ENCODE results near the gene PHF2. TPM values are rescaled to one million over a fixed set of nuclear protein-coding genes. Genes with fewer than 3 reads are reported as not detected.

PHF2 gene
- total RNA-seq, 1 experiment from 2014 or later = 16.1 TPM

DNA sequence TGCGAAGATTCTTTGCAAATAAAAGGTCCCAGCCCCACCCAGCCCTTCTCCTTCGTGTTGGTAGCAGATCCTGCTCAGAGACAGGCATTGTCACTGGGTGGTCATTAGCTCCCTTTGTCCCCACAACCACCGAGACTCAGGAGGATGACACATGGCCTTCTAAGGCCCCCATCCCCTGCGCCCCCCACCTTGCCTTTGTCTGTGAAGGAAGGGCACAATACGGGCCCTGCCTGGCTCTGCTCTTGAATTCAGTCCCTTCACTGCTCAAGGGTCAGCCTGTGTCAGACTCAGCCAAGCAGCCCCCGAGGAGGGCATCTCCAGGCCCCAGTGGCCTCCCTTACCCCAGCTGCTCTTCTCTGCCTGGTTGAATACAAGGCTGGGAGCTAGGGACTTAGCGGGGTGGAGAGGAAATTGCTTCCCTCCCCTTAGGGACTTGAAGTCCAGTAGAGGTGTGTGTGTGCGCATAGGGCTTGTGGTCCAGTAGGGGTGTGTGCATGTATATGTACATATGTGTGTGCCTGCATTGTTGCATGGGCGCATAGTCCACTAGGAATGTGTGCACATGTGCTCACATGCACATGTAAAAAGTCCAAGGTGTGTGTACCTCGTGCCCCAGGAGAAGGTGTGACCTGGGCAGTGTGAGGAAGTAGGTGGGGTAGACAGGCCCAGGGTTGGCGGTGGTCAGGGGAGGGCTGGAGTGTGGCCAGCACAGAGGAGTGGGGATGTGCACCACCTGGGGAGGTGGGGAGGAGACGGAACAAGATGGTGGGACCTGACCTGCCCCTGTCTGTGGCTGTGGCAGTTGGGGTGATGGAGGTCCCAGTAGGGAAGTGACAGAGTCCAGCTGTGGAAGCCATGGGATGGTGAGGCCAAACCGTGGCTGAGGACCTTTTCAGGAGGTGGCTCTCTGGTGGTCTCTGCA lies 59.1 kb downstream of the PHF2 start:
- Histone ChIP-seq H3K9ac (ENCODE audit: low read length) (no peak overlapping the region), H3K27ac (ENCODE audit: low read length) (no peak overlapping the region), H3K4me1 (ENCODE audit: low read length) (no peaks in the 10 kb centered on the region), H3K4me2 (ENCODE audit: low read depth, low read length, poor library complexity, severe bottlenecking) (no peak overlapping the region), H2AFZ (ENCODE audit: low read length) (no peak overlapping the region), H3K9me3 (ENCODE audit: low read length) (peaks cover 4% of the 10 kb centered on the region; the same call in 1 of the 2 replicates), H3K27me3 (ENCODE audit: low read length) (no peaks in the 10 kb centered on the region), H3K36me3 (ENCODE audit: insufficient read depth, low read length) (peaks cover 19% of the 10 kb centered on the region), H3K9me2 (replicated peaks; ENCODE audit: insufficient read depth, low read length) (no peaks in the 10 kb centered on the region), H3K4me3 (ENCODE audit: low read length) (no peak overlapping the region), H3K79me2 (ENCODE audit: low read length) (0 out of 2 replicates have a peak, but pooled peaks cover 3% of the 10 kb centered on the region), H4K20me1 (ENCODE audit: insufficient read depth, low read depth, low read length) (no peaks in the 10 kb centered on the region)
- no peak for DNase-seq

DNA sequence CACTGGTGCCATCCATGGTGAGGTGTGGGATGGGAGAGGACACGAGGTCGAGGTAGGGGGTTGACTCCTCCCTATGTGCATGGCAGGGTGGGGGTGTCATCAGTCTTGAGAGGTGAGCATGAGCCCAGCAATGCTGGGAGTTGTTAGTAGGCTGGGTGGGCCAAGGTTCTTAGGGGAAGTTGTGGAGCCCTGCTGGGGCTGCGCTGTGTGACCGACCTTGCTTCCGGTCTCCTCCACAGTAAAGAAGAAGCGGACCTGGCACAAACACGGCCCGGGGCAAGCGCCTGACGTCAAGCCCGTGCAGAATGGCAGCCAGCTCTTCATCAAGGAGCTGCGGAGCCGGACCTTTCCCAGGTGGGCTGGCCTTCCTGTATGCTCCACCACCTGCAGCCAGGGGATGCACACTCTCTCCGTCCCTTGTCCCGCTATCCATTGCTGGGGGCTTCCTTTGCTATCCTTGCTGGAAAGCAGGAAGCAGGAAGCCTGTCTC lies 59.8 kb downstream of the PHF2 start:
- Histone ChIP-seq H3K27me3 (ENCODE audit: low read length) (no peaks in the 10 kb centered on the region), H3K9ac (ENCODE audit: low read length) (no peak overlapping the region), H4K20me1 (ENCODE audit: insufficient read depth, low read depth, low read length) (no peaks in the 10 kb centered on the region), H3K9me3 (ENCODE audit: low read length) (peaks cover 4% of the 10 kb centered on the region; the same call in 1 of the 2 replicates), H3K4me3 (ENCODE audit: low read length) (no peak overlapping the region), H3K9me2 (replicated peaks; ENCODE audit: insufficient read depth, low read length) (no peaks in the 10 kb centered on the region), H2AFZ (ENCODE audit: low read length) (no peak overlapping the region), H3K27ac (ENCODE audit: low read length) (no peak overlapping the region), H3K36me3 (ENCODE audit: insufficient read depth, low read length) (peaks cover 19% of the 10 kb centered on the region), H3K4me1 (ENCODE audit: low read length) (no peaks in the 10 kb centered on the region), H3K4me2 (ENCODE audit: low read depth, low read length, poor library complexity, severe bottlenecking) (no peak overlapping the region), H3K79me2 (ENCODE audit: low read length) (0 out of 2 replicates have a peak, but pooled peaks cover 3% of the 10 kb centered on the region)
- DNase-seq = no peak

DNA sequence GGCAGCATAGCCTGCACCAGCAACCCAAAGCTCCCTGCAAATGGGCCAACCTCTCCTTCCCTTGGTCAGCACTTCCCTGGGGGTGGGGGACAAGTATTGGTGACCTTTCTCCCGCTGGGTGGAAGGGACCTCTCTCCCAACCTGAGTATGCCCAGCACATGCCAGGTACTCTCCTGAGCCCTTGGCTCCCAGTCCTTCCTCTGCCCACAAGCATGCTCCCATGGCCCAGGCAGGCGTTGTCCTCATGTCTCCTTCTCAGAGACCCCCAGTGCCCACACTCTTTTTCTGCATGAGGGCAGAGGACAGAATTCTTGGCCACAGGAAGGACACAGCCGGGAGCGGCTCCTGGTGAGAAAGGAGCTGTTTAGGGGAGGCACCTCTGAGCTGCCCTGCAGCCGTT lies 60.3 kb downstream of the PHF2 start:
- Histone ChIP-seq H3K27ac (ENCODE audit: low read length) (no peak overlapping the region), H3K36me3 (ENCODE audit: insufficient read depth, low read length) (peaks cover 19% of the 10 kb centered on the region), H3K9ac (ENCODE audit: low read length) (no peak overlapping the region), H3K79me2 (ENCODE audit: low read length) (0 out of 2 replicates have a peak, but pooled peaks cover 3% of the 10 kb centered on the region), H3K4me3 (ENCODE audit: low read length) (no peak overlapping the region), H3K4me1 (ENCODE audit: low read length) (no peaks in the 10 kb centered on the region), H3K9me2 (replicated peaks; ENCODE audit: insufficient read depth, low read length) (no peaks in the 10 kb centered on the region), H4K20me1 (ENCODE audit: insufficient read depth, low read depth, low read length) (no peaks in the 10 kb centered on the region), H2AFZ (ENCODE audit: low read length) (no peak overlapping the region), H3K9me3 (ENCODE audit: low read length) (peaks cover 4% of the 10 kb centered on the region; the same call in 1 of the 2 replicates), H3K27me3 (ENCODE audit: low read length) (no peaks in the 10 kb centered on the region), H3K4me2 (ENCODE audit: low read depth, low read length, poor library complexity, severe bottlenecking) (no peak overlapping the region)
- DNase-seq = no peak

DNA sequence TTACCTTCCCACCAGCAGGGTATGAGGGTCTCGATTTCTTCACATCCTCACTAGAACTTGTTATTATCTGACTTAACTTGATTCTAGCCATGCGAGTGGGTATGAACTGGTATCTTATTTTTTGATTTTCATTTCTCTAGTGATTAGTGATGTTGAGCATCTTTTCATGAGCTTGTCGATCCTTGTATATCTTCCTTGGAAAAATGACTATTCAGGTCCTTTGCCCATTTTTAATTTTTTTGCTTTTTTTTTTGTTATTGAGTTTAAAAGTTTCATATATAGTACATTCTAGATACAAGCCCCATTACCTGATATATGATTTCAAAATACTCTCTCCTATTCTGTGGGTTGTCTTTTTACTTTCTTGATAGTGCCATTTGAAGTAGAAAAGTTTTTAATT lies 61.5 kb downstream of the PHF2 start:
- H3K36me3 ChIP-seq (ENCODE audit: insufficient read depth, low read length) = peaks cover 24% of the 10 kb centered on the region

DNA sequence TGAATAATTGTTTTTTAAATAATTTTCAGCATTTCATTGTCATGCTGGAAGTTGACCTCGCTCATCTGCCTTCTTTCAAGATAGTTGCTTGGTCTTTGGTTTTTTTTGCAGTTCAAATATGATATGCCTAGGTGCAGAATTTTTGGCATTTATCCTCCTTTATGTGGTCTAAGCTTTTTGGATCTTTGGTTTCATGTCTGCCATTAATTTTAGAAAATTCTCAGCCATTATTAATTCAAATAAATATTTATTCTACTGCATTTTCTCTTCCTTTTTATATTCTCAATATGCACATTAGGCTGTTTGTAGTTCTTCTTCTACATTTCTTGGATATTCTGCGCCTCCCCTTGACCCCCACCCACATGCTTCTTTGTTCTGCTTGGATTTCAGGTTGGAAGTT lies 63.6 kb downstream of the PHF2 start:
- DNase-seq = no peak
- Histone ChIP-seq H3K27ac (ENCODE audit: low read length) (no peak overlapping the region), H3K9me2 (replicated peaks; ENCODE audit: insufficient read depth, low read length) (no peaks in the 10 kb centered on the region), H3K4me2 (ENCODE audit: low read depth, low read length, poor library complexity, severe bottlenecking) (no peak overlapping the region), H2AFZ (ENCODE audit: low read length) (no peak overlapping the region), H3K4me1 (ENCODE audit: low read length) (no peaks in the 10 kb centered on the region), H3K9me3 (ENCODE audit: low read length) (peaks cover 4% of the 10 kb centered on the region; the same call in 1 of the 2 replicates), H3K27me3 (ENCODE audit: low read length) (no peaks in the 10 kb centered on the region), H3K4me3 (ENCODE audit: low read length) (no peak overlapping the region), H4K20me1 (ENCODE audit: insufficient read depth, low read depth, low read length) (no peaks in the 10 kb centered on the region), H3K36me3 (ENCODE audit: insufficient read depth, low read length) (peaks cover 28% of the 10 kb centered on the region), H3K79me2 (ENCODE audit: low read length) (0 out of 2 replicates have a peak, but pooled peaks cover 7% of the 10 kb centered on the region), H3K9ac (ENCODE audit: low read length) (no peak overlapping the region)

More for the DNA sequence above, 61.5 kb downstream of the PHF2 start:
- no peaks in the 10 kb centered on the region for H3K27me3 ChIP-seq (ENCODE audit: low read length)
- no peak overlapping the region for H3K27ac ChIP-seq (ENCODE audit: low read length)
- H3K4me1 ChIP-seq (ENCODE audit: low read length) = no peaks in the 10 kb centered on the region
- H3K4me2 ChIP-seq (ENCODE audit: low read depth, low read length, poor library complexity, severe bottlenecking) = no peak overlapping the region
- no peak overlapping the region for H2AFZ ChIP-seq (ENCODE audit: low read length)
- DNase-seq = no peak
- H3K4me3 ChIP-seq (ENCODE audit: low read length) = no peak overlapping the region
- H4K20me1 ChIP-seq (ENCODE audit: insufficient read depth, low read depth, low read length) = no peaks in the 10 kb centered on the region
- H3K9me2 ChIP-seq (replicated peaks; ENCODE audit: insufficient read depth, low read length) = no peaks in the 10 kb centered on the region
- H3K9ac ChIP-seq (ENCODE audit: low read length) = no peak overlapping the region
- peaks cover 4% of the 10 kb centered on the region; the same call in 1 of the 2 replicates for H3K9me3 ChIP-seq (ENCODE audit: low read length)
- 0 out of 2 replicates have a peak, but pooled peaks cover 7% of the 10 kb centered on the region for H3K79me2 ChIP-seq (ENCODE audit: low read length)

DNA sequence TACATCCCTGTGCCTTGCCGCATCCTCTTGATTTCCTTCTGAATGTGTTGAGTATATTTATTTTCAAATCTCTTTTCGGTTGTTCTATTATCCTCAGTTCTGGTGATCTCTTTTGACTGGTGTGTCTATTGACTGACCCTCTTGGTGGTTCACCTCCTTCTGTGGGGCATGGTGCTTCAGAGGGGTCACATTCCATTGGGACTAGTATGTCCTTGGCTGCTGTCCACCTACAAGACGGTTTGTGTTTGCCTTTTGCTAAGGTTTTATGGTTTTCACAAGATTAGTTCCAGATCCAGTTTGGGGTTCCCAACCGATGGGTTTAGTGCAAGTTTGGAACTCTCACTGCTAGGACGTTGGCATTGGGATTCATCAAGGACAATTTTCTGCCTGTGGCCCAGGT lies 66.6 kb downstream of the PHF2 start:
- Histone ChIP-seq H3K36me3 (ENCODE audit: insufficient read depth, low read length) (peaks cover 19% of the 10 kb centered on the region; the same call in 1 of the 2 replicates), H3K27me3 (ENCODE audit: low read length) (no peaks in the 10 kb centered on the region), H3K9me3 (ENCODE audit: low read length) (no peaks in the 10 kb centered on the region), H3K4me2 (ENCODE audit: low read depth, low read length, poor library complexity, severe bottlenecking) (no peak overlapping the region), H3K27ac (ENCODE audit: low read length) (no peak overlapping the region), H3K9ac (ENCODE audit: low read length) (no peak overlapping the region), H3K4me1 (ENCODE audit: low read length) (no peaks in the 10 kb centered on the region), H4K20me1 (ENCODE audit: insufficient read depth, low read depth, low read length) (no peaks in the 10 kb centered on the region), H3K79me2 (ENCODE audit: low read length) (0 out of 2 replicates have a peak, but pooled peaks cover 7% of the 10 kb centered on the region), H2AFZ (ENCODE audit: low read length) (no peak overlapping the region), H3K9me2 (replicated peaks; ENCODE audit: insufficient read depth, low read length) (no peaks in the 10 kb centered on the region), H3K4me3 (ENCODE audit: low read length) (no peak overlapping the region)
- DNase-seq = no peak

DNA sequence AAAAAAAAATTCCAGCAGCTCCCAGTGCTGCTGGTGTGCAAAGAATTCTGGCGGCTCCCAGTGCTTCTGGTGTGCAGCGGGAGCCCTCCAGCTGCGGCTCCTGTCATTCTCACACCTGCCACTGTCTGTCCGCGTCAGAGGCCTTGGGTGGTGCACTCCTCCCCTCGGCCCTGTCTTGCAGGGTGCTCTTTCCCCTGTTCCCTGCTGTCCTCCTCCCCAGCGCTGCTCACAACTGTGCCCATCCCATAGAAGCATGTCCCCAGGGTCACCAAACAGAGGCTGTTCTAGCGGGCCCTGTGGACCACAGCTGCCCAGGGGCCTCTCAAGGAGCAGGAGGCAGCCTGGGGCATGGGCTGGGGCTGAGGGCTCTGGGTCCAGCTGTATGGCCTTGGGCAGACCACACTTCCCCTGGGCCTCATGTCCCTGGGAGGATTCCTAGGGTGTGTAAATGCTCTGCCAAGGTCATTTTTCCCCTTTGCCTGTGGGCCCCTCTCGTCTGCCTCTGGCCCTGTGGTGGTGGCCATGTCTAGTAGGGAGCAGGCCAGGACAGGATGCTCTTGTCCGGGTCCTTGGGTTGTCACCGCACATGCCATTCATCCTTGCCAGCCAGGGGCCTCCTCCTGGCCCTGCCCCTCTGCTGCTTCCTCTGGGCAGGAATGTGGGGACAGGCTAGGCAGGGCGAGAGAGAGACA lies 68.2 kb downstream of the PHF2 start:
- no peak overlapping the region for H3K9ac ChIP-seq (ENCODE audit: low read length)
- no peaks in the 10 kb centered on the region for H4K20me1 ChIP-seq (ENCODE audit: insufficient read depth, low read depth, low read length)
- H3K4me1 ChIP-seq (ENCODE audit: low read length) = no peaks in the 10 kb centered on the region
- H3K27me3 ChIP-seq (ENCODE audit: low read length) = no peaks in the 10 kb centered on the region
- no peaks in the 10 kb centered on the region for H3K9me2 ChIP-seq (replicated peaks; ENCODE audit: insufficient read depth, low read length)
- no peak overlapping the region for H3K27ac ChIP-seq (ENCODE audit: low read length)
- no peak overlapping the region for H2AFZ ChIP-seq (ENCODE audit: low read length)
- no peak overlapping the region for H3K4me3 ChIP-seq (ENCODE audit: low read length)
- H3K9me3 ChIP-seq (ENCODE audit: low read length) = no peaks in the 10 kb centered on the region
- DNase-seq = no peak
- H3K4me2 ChIP-seq (ENCODE audit: low read depth, low read length, poor library complexity, severe bottlenecking) = no peak overlapping the region
- H3K36me3 ChIP-seq (ENCODE audit: insufficient read depth, low read length) = peaks cover 11% of the 10 kb centered on the region; the same call in 1 of the 2 replicates
- H3K79me2 ChIP-seq (ENCODE audit: low read length) = 0 out of 2 replicates have a peak, but pooled peaks cover 6% of the 10 kb centered on the region

All from Karpas-422 (cell line).